ENCODE measurements around the gene PTPRF. TPM values are rescaled to one million over a fixed set of nuclear protein-coding genes. Genes with fewer than 3 reads are reported as not detected.

Gene PTPRF
- total RNA-seq, 3 donors from 2014 or later (not counting 1 experiment from before 2014, with no cell fraction given): 0.12 to 1.9 TPM; not detected in 1

- Histone ChIP-seq H3K27ac (ENCODE audit: low read length) (no peak overlapping the region), H3K36me3 (ENCODE audit: control insufficient read depth, insufficient read depth, low read length) (no peaks in the 10 kb centered on the region), H3K27me3 (ENCODE audit: control insufficient read depth, insufficient read depth, low read length) (no peaks in the 10 kb centered on the region), H3K9me3 (ENCODE audit: control insufficient read depth, insufficient read depth, low read length) (no peaks in the 10 kb centered on the region), H3K4me3 (ENCODE audit: low read length) (no peak overlapping the region), H3K4me1 (ENCODE audit: control insufficient read depth, insufficient read depth, low read length) (no peaks in the 10 kb centered on the region)
- DNase-seq (no peak), ATAC-seq (no peak)
- no peaks in the 10 kb centered on the region for H3K27me3 Mint-ChIP-seq (ENCODE audit: low read depth in 2 of 2)
- intact Hi-C loops (cut with micrococcal nuclease): no loop called here
- no peak overlapping the region for H3K4me3 Mint-ChIP-seq
- H3K9me3 Mint-ChIP-seq: no peaks in the 10 kb centered on the region
- H3K27ac Mint-ChIP-seq: no peak overlapping the region
- no peak for TF ChIP-seq CTCF (IDR thresholded peaks at IDR 0.05)
- WGBS (ENCODE audit: insufficient coverage): 89% methylated on average over 19 of the region's 19 CpGs
- no peaks in the 10 kb centered on the region for H3K36me3 Mint-ChIP-seq
- no peaks in the 10 kb centered on the region for H3K4me1 Mint-ChIP-seq
These were observed 69.6 kb downstream of the PTPRF start for GRCh38 chr1:43600033-43601020.

- no peaks in the 10 kb centered on the region for H3K36me3 ChIP-seq (ENCODE audit: control insufficient read depth, insufficient read depth, low read length)
- no peak for TF ChIP-seq CTCF (IDR thresholded peaks at IDR 0.05)
- no peak overlapping the region for H3K27ac Mint-ChIP-seq
- ATAC-seq (no peak), DNase-seq (no peak)
- intact Hi-C loops (cut with micrococcal nuclease): no loop called here
- H3K36me3 Mint-ChIP-seq: no peaks in the 10 kb centered on the region
- 87% methylated on average over 10 of the region's 10 CpGs for WGBS (ENCODE audit: insufficient coverage)
- H3K27me3 Mint-ChIP-seq (ENCODE audit: low read depth in 2 of 2): no peaks in the 10 kb centered on the region
- H3K9me3 ChIP-seq (ENCODE audit: control insufficient read depth, insufficient read depth, low read length): no peaks in the 10 kb centered on the region
- H3K4me1 ChIP-seq (ENCODE audit: control insufficient read depth, insufficient read depth, low read length): no peaks in the 10 kb centered on the region
- no peak overlapping the region for H3K27ac ChIP-seq (ENCODE audit: low read length)
- no peaks in the 10 kb centered on the region for H3K4me1 Mint-ChIP-seq
- H3K4me3 Mint-ChIP-seq: no peak overlapping the region
- H3K9me3 Mint-ChIP-seq: no peaks in the 10 kb centered on the region
- no peak overlapping the region for H3K4me3 ChIP-seq (ENCODE audit: low read length)
- H3K27me3 ChIP-seq (ENCODE audit: control insufficient read depth, insufficient read depth, low read length): no peaks in the 10 kb centered on the region
These were observed 72.3 kb downstream of the PTPRF start for GRCh38 chr1:43602990-43603389.

- no peak overlapping the region for H3K27ac Mint-ChIP-seq
- ATAC-seq (no peak), DNase-seq (no peak)
- H3K27me3 ChIP-seq (ENCODE audit: control insufficient read depth, insufficient read depth, low read length): no peaks in the 10 kb centered on the region
- TF ChIP-seq CTCF (IDR thresholded peaks at IDR 0.05): no peak
- H3K4me3 ChIP-seq (ENCODE audit: low read length): no peak overlapping the region
- no peaks in the 10 kb centered on the region for H3K4me1 ChIP-seq (ENCODE audit: control insufficient read depth, insufficient read depth, low read length)
- intact Hi-C loops (cut with micrococcal nuclease): no loop called here
- H3K36me3 ChIP-seq (ENCODE audit: control insufficient read depth, insufficient read depth, low read length): no peaks in the 10 kb centered on the region
- H3K4me3 Mint-ChIP-seq: no peak overlapping the region
- no peaks in the 10 kb centered on the region for H3K9me3 Mint-ChIP-seq
- WGBS (ENCODE audit: insufficient coverage): 87% methylated on average over 5 of the region's 5 CpGs
- H3K27ac ChIP-seq (ENCODE audit: low read length): no peak overlapping the region
- no peaks in the 10 kb centered on the region for H3K27me3 Mint-ChIP-seq (ENCODE audit: low read depth in 2 of 2)
- H3K9me3 ChIP-seq (ENCODE audit: control insufficient read depth, insufficient read depth, low read length): no peaks in the 10 kb centered on the region
- H3K36me3 Mint-ChIP-seq: no peaks in the 10 kb centered on the region
- H3K4me1 Mint-ChIP-seq: no peaks in the 10 kb centered on the region
These were observed 73.5 kb downstream of the PTPRF start for GRCh38 chr1:43604192-43604591.
